Fibroblast of mammary gland (primary cell): ENCODE measurements around the gene KRT34.
"Not testable (repeated sequence)": the region's sequence is repeated elsewhere in the genome, so short reads cannot be mapped to it uniquely, and the experiment has no call there.

ENCODE experiments used
- DNase-seq: peaks from one replicate; pipeline ENCODE4 v3.0.0-alpha.2; 2010; ENCODE audit warnings: low read depth
- H3K4me3 ChIP-seq: 2 replicates; pipeline ENCODE4 v1.5.1; 2011; ENCODE audit warnings: low read depth, mild to moderate bottlenecking, low read length, moderate library complexity; ENCODE audit not compliant: control insufficient read depth
- CTCF ChIP-seq: conservative IDR thresholded peaks from 2 replicates; pipeline ENCODE4 v1.5.1; 2011; ENCODE audit warnings: low read depth, low read length, inconsistent platforms; ENCODE audit not compliant: control insufficient read depth, insufficient read depth

KRT34 gene

GRCh38 chr17:41390411-41390938, 8.4 kb upstream of the KRT34 start:
- no peak for DNase-seq
- H3K4me3 ChIP-seq, result no peak overlapping the region
- TF ChIP-seq CTCF, result no peak

GRCh38 chr17:41387670-41388069, 5.6 kb upstream of the KRT34 start:
- H3K4me3 ChIP-seq, result no peak overlapping the region
- no peak for TF ChIP-seq CTCF
- no peak for DNase-seq

- DNase-seq, result no peak
- TF ChIP-seq CTCF, result no peak
- no peak overlapping the region for H3K4me3 ChIP-seq
Observed at GRCh38 chr17:41386227-41386626, 4.1 kb upstream of the KRT34 start.

GRCh38 chr17:41383690-41384089, 1.6 kb upstream of the KRT34 start:
- no peak for TF ChIP-seq CTCF
- no peak overlapping the region for H3K4me3 ChIP-seq
- no peak for DNase-seq

- peak; percentile 68 for DNase-seq
- no peak overlapping the region for H3K4me3 ChIP-seq
- TF ChIP-seq CTCF, result no peak
Observed at GRCh38 chr17:41382394-41382793, 288 bp upstream of the KRT34 start.

- H3K4me3 ChIP-seq, result not testable (repeated sequence)
- peak; percentile 82 for DNase-seq
Observed at GRCh38 chr17:41380091-41380490, 2.0 kb downstream of the KRT34 start.

GRCh38 chr17:41377546-41377945, 4.6 kb downstream of the KRT34 start:
- H3K4me3 ChIP-seq, result no peak overlapping the region
- TF ChIP-seq CTCF, result no peak
- DNase-seq, result peak; percentile 18
